Neutrophil (primary cell): Measurements from ENCODE around the gene ANKRD6.

ENCODE experiments used
- H3K27ac ChIP-seq: fragments of 200-600 bp; sonication (generic); 2 replicates; pipeline ENCODE4 v1.5.1; 2016; ENCODE audit warnings: mild to moderate bottlenecking, moderate library complexity
- H3K27me3 ChIP-seq: fragments of 200-600 bp; sonication (generic); 2 replicates; pipeline ENCODE4 v1.6.0; 2016; ENCODE audit warnings: mild to moderate bottlenecking
- H3K36me3 ChIP-seq: fragments of 200-600 bp; sonication (generic); 2 replicates; pipeline ENCODE4 v1.5.1; 2017
- H3K4me1 ChIP-seq, 2 experiments: fragments of 200-600 bp in 1 of 2; sonication (generic) in 1 of 2; 1 replicate in 1 of 2; 2 replicates in 1 of 2; pipeline versions ENCODE4 v1.5.1 to v1.6.1; 2013 to 2016; ENCODE audit warnings: low read depth in 1 of 2, low read length in 1 of 2, mild to moderate bottlenecking in 1 of 2, moderate library complexity in 1 of 2; ENCODE audit not compliant: control insufficient read depth in 1 of 2, insufficient read depth in 1 of 2
- H3K4me3 ChIP-seq, 2 experiments: fragments of 200-600 bp in 1 of 2; sonication (generic) in 1 of 2; 1 replicate in 1 of 2; 2 replicates in 1 of 2; pipeline ENCODE4 v1.5.1; 2013 to 2016; ENCODE audit warnings: low read depth in 1 of 2, low read length in 1 of 2, mild to moderate bottlenecking in 1 of 2, moderate library complexity in 1 of 2
- H3K9me3 ChIP-seq: fragments of 200-600 bp; sonication (generic); 2 replicates; pipeline ENCODE4 v1.5.1; 2016
- CTCF ChIP-seq: fragments of 200-600 bp; sonication (generic); IDR thresholded peaks from 2 replicates; pipeline ENCODE4 v1.5.1; 2016; ENCODE audit warnings: antibody characterized with exemption

ANKRD6 gene

GRCh38 chr6:89604653-89605052, 171.7 kb downstream of the ANKRD6 start:
- H3K9me3 ChIP-seq = no peaks in the 10 kb centered on the region
- H3K36me3 ChIP-seq = no peaks in the 10 kb centered on the region
- H3K27me3 ChIP-seq = no peaks in the 10 kb centered on the region
- no peak for TF ChIP-seq CTCF
- H3K4me1 ChIP-seq = no peaks in the 10 kb centered on the region
- H3K27ac ChIP-seq = no peak overlapping the region
- no peak overlapping the region for H3K4me3 ChIP-seq

GRCh38 chr6:89605861-89606260, 172.9 kb downstream of the ANKRD6 start:
- Histone ChIP-seq H3K9me3 (no peaks in the 10 kb centered on the region), H3K27me3 (no peaks in the 10 kb centered on the region), H3K27ac (no peak overlapping the region), H3K4me3 (no peak overlapping the region), H3K36me3 (no peaks in the 10 kb centered on the region), H3K4me1 (no peaks in the 10 kb centered on the region)
- no peak for TF ChIP-seq CTCF

- no peaks in the 10 kb centered on the region for H3K36me3 ChIP-seq
- no peaks in the 10 kb centered on the region for H3K4me1 ChIP-seq
- H3K27ac ChIP-seq = no peak overlapping the region
- no peaks in the 10 kb centered on the region for H3K27me3 ChIP-seq
- H3K4me3 ChIP-seq = no peak overlapping the region
- no peaks in the 10 kb centered on the region for H3K9me3 ChIP-seq
- TF ChIP-seq CTCF = peak; percentile 74
Observed at GRCh38 chr6:89610149-89610642, 177.2 kb downstream of the ANKRD6 start.

- Histone ChIP-seq H3K36me3 (no peaks in the 10 kb centered on the region), H3K27me3 (no peaks in the 10 kb centered on the region), H3K4me3 (no peak overlapping the region), H3K27ac (no peak overlapping the region), H3K4me1 (no peaks in the 10 kb centered on the region), H3K9me3 (no peaks in the 10 kb centered on the region)
- no peak for TF ChIP-seq CTCF
Observed at GRCh38 chr6:89611666-89612065, 178.7 kb downstream of the ANKRD6 start.

GRCh38 chr6:89612121-89612520, 179.2 kb downstream of the ANKRD6 start:
- H3K4me1 ChIP-seq = no peaks in the 10 kb centered on the region
- no peak overlapping the region for H3K27ac ChIP-seq
- no peak for TF ChIP-seq CTCF
- no peaks in the 10 kb centered on the region for H3K36me3 ChIP-seq
- H3K27me3 ChIP-seq = no peaks in the 10 kb centered on the region
- H3K4me3 ChIP-seq = no peak overlapping the region
- H3K9me3 ChIP-seq = no peaks in the 10 kb centered on the region

- Histone ChIP-seq H3K27ac (no peak overlapping the region), H3K27me3 (no peaks in the 10 kb centered on the region), H3K4me3 (no peak overlapping the region), H3K36me3 (no peaks in the 10 kb centered on the region), H3K9me3 (no peaks in the 10 kb centered on the region), H3K4me1 (no peaks in the 10 kb centered on the region)
- no peak for TF ChIP-seq CTCF
Observed at GRCh38 chr6:89613790-89614189, 180.8 kb downstream of the ANKRD6 start.
